GM12878 (cell line): Measurements from ENCODE around the gene MACF1. TPM values are rescaled to one million over a fixed set of nuclear protein-coding genes. Genes with fewer than 3 reads are reported as not detected.

Experiments
- ATF7 ChIP-seq: fragments of 450-650 bp; IDR thresholded peaks from 2 replicates; pipeline ENCODE4 v1.6.1; 2016; ENCODE audit warnings: low read depth, mild to moderate bottlenecking
- CEBPB ChIP-seq, 2 experiments: fragments of 150-350 bp in 1 of 2; IDR thresholded peaks; 2 replicates each; pipeline ENCODE4 v1.6.1; 2012 to 2014; ENCODE audit warnings: low read depth in 2 of 2, low read length in 2 of 2, borderline replicate concordance in 1 of 2, inconsistent platforms in 1 of 2
- FOXK2 ChIP-seq: fragments of 450-650 bp; IDR thresholded peaks from 2 replicates; pipeline ENCODE4 v1.6.1; 2017; ENCODE audit warnings: mild to moderate bottlenecking, moderate library complexity
- MYC ChIP-seq: IDR thresholded peaks from 2 replicates; pipeline ENCODE4 v1.6.1; 2011; ENCODE audit warnings: mild to moderate bottlenecking, low read length, moderate library complexity, inconsistent platforms; ENCODE audit not compliant: insufficient read depth, insufficient replicate concordance, insufficient read length, severe bottlenecking
- NFIC ChIP-seq: IDR thresholded peaks from 2 replicates; pipeline ENCODE4 v1.6.1; 2012; ENCODE audit warnings: low read depth, mild to moderate bottlenecking, inconsistent platforms, low read length, moderate library complexity
- NFYA ChIP-seq: IDR thresholded peaks from 2 replicates; pipeline ENCODE4 v1.6.1; 2011; ENCODE audit warnings: low read depth, mild to moderate bottlenecking, low read length, improper control_type of control experiment, borderline replicate concordance
- NRF1 ChIP-seq: conservative IDR thresholded peaks from 2 replicates; pipeline ENCODE4 v1.6.1; 2011; ENCODE audit warnings: mild to moderate bottlenecking, low read depth, low read length, improper control_type of control experiment
- POLR2AphosphoS5 ChIP-seq: IDR thresholded peaks from 2 replicates; pipeline ENCODE4 v1.6.1; 2011; ENCODE audit warnings: mild to moderate bottlenecking, low read length, inconsistent platforms
- RFX5 ChIP-seq: IDR thresholded peaks from 2 replicates; pipeline ENCODE4 v1.6.1; 2011; ENCODE audit warnings: low read depth, low read length, improper control_type of control experiment
- SRF ChIP-seq, 2 experiments: IDR thresholded peaks; 2 replicates each; pipeline ENCODE4 v1.6.1; 2011; ENCODE audit warnings: low read depth in 2 of 2, low read length in 2 of 2, mild to moderate bottlenecking in 1 of 2, moderate library complexity in 1 of 2
- polyA plus RNA-seq, 11 experiments: library from polyadenylated mRNA; depleted of rRNA in 4 of 11; unstranded in 6 of 11; stranded (reverse) in 5 of 11; fragments of >200 nt; fragmentation: Nextera tagmentation in 4 of 11; fragmentation: Illumina TruSeq in 1 of 11; extraction: Ambion mirVana in 4 of 11; extraction: Trizol in 1 of 11; gene quantifications; 1 replicate in 1 of 11; 2 replicates in 10 of 11; pipeline versions ENCODE4 v1.2.1 to v1.2.3, GENCODE V29; 2011 to 2016; ENCODE audit warnings: inconsistent platforms in 2 of 11, missing spikeins in 2 of 11, low read depth in 1 of 11
- total RNA-seq, 4 experiments: library from RNA; depleted of rRNA in 3 of 4; stranded (reverse); fragments of >200 nt in 3 of 4; fragmentation: Illumina TruSeq in 1 of 4; extraction: Trizol in 1 of 4; gene quantifications; 2 replicates each; pipeline versions ENCODE4 v1.2.1 to v1.2.3, GENCODE V29; 2013 to 2021
- TF ChIP-seq, protein P1 (sequence below): fragments of 450-650 bp; IDR thresholded peaks from 2 replicates; pipeline ENCODE4 v1.6.1; 2017; ENCODE audit warnings: mild to moderate bottlenecking, moderate library complexity
- TF ChIP-seq, protein P2 (sequence below): fragments of 450-650 bp; formaldehyde crosslinking; IDR thresholded peaks from 2 replicates; pipeline ENCODE4 v1.4.0; 2020; ENCODE audit warnings: mild to moderate bottlenecking, moderate library complexity
- TF ChIP-seq, protein P3 (sequence below): fragments of 450-650 bp; IDR thresholded peaks from 2 replicates; pipeline ENCODE4 v1.6.1; 2018; ENCODE audit warnings: borderline replicate concordance, mild to moderate bottlenecking; ENCODE audit not compliant: partially characterized antibody
- TF ChIP-seq, protein P4 (sequence below): fragments of 150-350 bp; IDR thresholded peaks from 2 replicates; pipeline ENCODE4 v1.6.1; 2016; ENCODE audit warnings: low read depth, low read length

Gene MACF1
- total and polyA plus RNA-seq, 10 of the 15 experiments (the other 5 are each of a cell fraction or from before 2014, with no cell fraction given) = 15.5 to 201 (median 76.9) TPM

DNA sequence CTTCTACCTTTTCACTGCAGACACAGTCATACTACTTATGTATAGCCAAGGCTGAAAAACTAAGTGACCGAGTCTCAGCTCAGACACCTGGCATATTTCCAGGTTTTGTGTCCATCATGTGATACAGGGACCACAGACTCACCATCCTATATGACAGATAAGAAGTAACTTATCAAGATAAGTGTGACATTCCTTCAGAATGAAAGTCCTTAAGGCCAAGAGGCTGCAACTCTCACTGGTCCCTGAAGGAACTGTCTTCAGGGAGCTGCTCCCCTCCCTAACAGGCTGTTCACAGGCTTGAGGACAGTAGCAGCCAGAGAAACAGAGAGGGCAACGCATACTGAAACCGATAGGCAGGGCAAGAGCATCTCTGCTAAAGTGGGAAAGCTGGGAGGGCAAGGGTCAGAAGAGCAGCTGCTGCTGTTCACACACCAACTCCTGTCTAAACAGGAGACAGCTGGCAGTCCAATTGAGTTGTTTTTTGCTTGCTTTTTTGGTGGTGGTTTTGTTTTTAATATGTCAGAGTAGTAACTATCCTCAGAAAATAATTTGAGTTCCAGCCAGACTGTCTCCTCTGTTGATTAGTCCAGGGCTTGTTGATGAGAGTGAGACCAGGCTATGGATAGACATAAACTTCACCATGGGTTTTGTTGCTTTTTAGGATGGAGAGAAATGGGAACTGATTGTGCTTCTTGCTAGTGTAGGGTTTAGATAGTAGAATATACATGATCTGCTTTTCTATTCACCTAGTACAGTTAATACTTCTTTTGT, 67.7 kb downstream of the MACF1 start (continued):
- TF ChIP-seq, protein P1, sequence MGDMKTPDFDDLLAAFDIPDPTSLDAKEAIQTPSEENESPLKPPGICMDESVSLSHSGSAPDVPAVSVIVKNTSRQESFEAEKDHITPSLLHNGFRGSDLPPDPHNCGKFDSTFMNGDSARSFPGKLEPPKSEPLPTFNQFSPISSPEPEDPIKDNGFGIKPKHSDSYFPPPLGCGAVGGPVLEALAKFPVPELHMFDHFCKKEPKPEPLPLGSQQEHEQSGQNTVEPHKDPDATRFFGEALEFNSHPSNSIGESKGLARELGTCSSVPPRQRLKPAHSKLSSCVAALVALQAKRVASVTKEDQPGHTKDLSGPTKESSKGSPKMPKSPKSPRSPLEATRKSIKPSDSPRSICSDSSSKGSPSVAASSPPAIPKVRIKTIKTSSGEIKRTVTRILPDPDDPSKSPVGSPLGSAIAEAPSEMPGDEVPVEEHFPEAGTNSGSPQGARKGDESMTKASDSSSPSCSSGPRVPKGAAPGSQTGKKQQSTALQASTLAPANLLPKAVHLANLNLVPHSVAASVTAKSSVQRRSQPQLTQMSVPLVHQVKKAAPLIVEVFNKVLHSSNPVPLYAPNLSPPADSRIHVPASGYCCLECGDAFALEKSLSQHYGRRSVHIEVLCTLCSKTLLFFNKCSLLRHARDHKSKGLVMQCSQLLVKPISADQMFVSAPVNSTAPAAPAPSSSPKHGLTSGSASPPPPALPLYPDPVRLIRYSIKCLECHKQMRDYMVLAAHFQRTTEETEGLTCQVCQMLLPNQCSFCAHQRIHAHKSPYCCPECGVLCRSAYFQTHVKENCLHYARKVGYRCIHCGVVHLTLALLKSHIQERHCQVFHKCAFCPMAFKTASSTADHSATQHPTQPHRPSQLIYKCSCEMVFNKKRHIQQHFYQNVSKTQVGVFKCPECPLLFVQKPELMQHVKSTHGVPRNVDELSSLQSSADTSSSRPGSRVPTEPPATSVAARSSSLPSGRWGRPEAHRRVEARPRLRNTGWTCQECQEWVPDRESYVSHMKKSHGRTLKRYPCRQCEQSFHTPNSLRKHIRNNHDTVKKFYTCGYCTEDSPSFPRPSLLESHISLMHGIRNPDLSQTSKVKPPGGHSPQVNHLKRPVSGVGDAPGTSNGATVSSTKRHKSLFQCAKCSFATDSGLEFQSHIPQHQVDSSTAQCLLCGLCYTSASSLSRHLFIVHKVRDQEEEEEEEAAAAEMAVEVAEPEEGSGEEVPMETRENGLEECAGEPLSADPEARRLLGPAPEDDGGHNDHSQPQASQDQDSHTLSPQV = no peak
- TF ChIP-seq RFX5 = no peak
- no peak for TF ChIP-seq FOXK2
- TF ChIP-seq CEBPB (IDR thresholded peaks at IDR 0.05; ENCODE audit: borderline replicate concordance in 1 of 2, low read depth in 2 of 2, low read length in 2 of 2) = 0 out of 4 replicates have a peak, but pooled peaks of 1 of the 2 experiments have one; percentile 32
- peak; percentile 57 for TF ChIP-seq NFIC
- TF ChIP-seq, protein P2, sequence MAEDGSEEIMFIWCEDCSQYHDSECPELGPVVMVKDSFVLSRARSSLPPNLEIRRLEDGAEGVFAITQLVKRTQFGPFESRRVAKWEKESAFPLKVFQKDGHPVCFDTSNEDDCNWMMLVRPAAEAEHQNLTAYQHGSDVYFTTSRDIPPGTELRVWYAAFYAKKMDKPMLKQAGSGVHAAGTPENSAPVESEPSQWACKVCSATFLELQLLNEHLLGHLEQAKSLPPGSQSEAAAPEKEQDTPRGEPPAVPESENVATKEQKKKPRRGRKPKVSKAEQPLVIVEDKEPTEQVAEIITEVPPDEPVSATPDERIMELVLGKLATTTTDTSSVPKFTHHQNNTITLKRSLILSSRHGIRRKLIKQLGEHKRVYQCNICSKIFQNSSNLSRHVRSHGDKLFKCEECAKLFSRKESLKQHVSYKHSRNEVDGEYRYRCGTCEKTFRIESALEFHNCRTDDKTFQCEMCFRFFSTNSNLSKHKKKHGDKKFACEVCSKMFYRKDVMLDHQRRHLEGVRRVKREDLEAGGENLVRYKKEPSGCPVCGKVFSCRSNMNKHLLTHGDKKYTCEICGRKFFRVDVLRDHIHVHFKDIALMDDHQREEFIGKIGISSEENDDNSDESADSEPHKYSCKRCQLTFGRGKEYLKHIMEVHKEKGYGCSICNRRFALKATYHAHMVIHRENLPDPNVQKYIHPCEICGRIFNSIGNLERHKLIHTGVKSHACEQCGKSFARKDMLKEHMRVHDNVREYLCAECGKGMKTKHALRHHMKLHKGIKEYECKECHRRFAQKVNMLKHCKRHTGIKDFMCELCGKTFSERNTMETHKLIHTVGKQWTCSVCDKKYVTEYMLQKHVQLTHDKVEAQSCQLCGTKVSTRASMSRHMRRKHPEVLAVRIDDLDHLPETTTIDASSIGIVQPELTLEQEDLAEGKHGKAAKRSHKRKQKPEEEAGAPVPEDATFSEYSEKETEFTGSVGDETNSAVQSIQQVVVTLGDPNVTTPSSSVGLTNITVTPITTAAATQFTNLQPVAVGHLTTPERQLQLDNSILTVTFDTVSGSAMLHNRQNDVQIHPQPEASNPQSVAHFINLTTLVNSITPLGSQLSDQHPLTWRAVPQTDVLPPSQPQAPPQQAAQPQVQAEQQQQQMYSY (CRISPR knock-in tag) = no peak
- TF ChIP-seq MYC = no peak
- TF ChIP-seq ATF7 = no peak; the same call in 1 of the 2 replicates
- TF ChIP-seq, protein P3, sequence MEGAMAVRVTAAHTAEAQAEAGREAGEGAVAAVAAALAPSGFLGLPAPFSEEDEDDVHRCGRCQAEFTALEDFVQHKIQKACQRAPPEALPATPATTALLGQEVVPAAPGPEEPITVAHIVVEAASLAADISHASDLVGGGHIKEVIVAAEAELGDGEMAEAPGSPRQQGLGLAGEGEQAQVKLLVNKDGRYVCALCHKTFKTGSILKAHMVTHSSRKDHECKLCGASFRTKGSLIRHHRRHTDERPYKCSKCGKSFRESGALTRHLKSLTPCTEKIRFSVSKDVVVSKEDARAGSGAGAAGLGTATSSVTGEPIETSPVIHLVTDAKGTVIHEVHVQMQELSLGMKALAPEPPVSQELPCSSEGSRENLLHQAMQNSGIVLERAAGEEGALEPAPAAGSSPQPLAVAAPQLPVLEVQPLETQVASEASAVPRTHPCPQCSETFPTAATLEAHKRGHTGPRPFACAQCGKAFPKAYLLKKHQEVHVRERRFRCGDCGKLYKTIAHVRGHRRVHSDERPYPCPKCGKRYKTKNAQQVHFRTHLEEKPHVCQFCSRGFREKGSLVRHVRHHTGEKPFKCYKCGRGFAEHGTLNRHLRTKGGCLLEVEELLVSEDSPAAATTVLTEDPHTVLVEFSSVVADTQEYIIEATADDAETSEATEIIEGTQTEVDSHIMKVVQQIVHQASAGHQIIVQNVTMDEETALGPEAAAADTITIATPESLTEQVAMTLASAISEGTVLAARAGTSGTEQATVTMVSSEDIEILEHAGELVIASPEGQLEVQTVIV = no peak
- TF ChIP-seq NRF1 = no peak
- peak; percentile 45; the same call in 1 of the 2 replicates for TF ChIP-seq POLR2AphosphoS5
- no peak for TF ChIP-seq SRF (IDR thresholded peaks at IDR 0.05; ENCODE audit: low read depth in 2 of 2, low read length in 2 of 2)
- TF ChIP-seq, protein P4, sequence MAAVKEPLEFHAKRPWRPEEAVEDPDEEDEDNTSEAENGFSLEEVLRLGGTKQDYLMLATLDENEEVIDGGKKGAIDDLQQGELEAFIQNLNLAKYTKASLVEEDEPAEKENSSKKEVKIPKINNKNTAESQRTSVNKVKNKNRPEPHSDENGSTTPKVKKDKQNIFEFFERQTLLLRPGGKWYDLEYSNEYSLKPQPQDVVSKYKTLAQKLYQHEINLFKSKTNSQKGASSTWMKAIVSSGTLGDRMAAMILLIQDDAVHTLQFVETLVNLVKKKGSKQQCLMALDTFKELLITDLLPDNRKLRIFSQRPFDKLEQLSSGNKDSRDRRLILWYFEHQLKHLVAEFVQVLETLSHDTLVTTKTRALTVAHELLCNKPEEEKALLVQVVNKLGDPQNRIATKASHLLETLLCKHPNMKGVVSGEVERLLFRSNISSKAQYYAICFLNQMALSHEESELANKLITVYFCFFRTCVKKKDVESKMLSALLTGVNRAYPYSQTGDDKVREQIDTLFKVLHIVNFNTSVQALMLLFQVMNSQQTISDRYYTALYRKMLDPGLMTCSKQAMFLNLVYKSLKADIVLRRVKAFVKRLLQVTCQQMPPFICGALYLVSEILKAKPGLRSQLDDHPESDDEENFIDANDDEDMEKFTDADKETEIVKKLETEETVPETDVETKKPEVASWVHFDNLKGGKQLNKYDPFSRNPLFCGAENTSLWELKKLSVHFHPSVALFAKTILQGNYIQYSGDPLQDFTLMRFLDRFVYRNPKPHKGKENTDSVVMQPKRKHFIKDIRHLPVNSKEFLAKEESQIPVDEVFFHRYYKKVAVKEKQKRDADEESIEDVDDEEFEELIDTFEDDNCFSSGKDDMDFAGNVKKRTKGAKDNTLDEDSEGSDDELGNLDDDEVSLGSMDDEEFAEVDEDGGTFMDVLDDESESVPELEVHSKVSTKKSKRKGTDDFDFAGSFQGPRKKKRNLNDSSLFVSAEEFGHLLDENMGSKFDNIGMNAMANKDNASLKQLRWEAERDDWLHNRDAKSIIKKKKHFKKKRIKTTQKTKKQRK = no peak
- TF ChIP-seq NFYA = no peak
